Activated CD8-positive, alpha-beta T cell treated with anti-CD3 and anti-CD28 coated beads for 36 hours (primary cell): ENCODE results near the gene IRF2. TPM values are rescaled to one million over a fixed set of nuclear protein-coding genes. Genes with fewer than 3 reads are reported as not detected.
"Not testable (repeated sequence)": the region's sequence is repeated elsewhere in the genome, so short reads cannot be mapped to it uniquely, and the experiment has no call there.

Experiments used
- ATAC-seq: fragments of 200-7000 bp; cut with Tn5 transposase; one replicate; pipeline ENCODE4 v1.10.0; 2021; ENCODE audit warnings: mild to moderate bottlenecking, moderate library complexity
- CTCF ChIA-PET: fragments of 350-600 bp; sonication (Branson Sonifier 250); formaldehyde crosslinking; loops from one replicate; lab custom pipeline; 2021; ENCODE audit warnings: antibody characterized with exemption; lab: Charles Lee
- POLR2A ChIA-PET: fragments of 350-600 bp; sonication (Branson Sonifier 250); formaldehyde crosslinking; loops from one replicate; lab custom pipeline; 2021; ENCODE audit warnings: antibody characterized with exemption; lab: Charles Lee
- DNase-seq: peaks from one replicate; pipeline ENCODE4 v3.0.0-alpha.2; 2020
- H3K27ac Mint-ChIP-seq: one replicate; pipeline ENCODE4 v1.8.0; 2021; ENCODE audit warnings: mild to moderate bottlenecking, mixed read lengths
- H3K27me3 Mint-ChIP-seq: one replicate; pipeline ENCODE4 v1.8.0; 2021; ENCODE audit warnings: mixed read lengths
- H3K36me3 Mint-ChIP-seq: one replicate; pipeline ENCODE4 v1.8.0; 2021; ENCODE audit warnings: low read depth, mixed read lengths
- H3K4me1 Mint-ChIP-seq: one replicate; pipeline ENCODE4 v1.8.0; 2021; ENCODE audit warnings: low read depth, mixed read lengths
- H3K4me3 Mint-ChIP-seq: one replicate; pipeline ENCODE4 v1.8.0; 2021; ENCODE audit warnings: mild to moderate bottlenecking, moderate library complexity, mixed read lengths
- H3K9me3 Mint-ChIP-seq: one replicate; pipeline ENCODE4 v1.8.0; 2021; ENCODE audit warnings: mixed read lengths
- CTCF ChIP-seq: fragments of 200-600 bp; IDR thresholded peaks from one replicate; pipeline ENCODE4 v1.8.0; 2022; ENCODE audit warnings: antibody characterized with exemption, mild to moderate bottlenecking
- intact Hi-C: fragments of 100-400 bp; cut with micrococcal nuclease; formaldehyde crosslinking; loops from one replicate; pipeline ENCODE4 v1.10.0; 2022
- total RNA-seq, 2 experiments: library from RNA; stranded (reverse); gene quantifications; one replicate each; pipeline ENCODE4 v1.2.3, GENCODE V29; 2021

The IRF2 gene
- total RNA-seq, 2 experiments from 2014 or later = 48.1 to 56.4 TPM

- Mint-ChIP-seq H3K36me3 (peaks cover 13% of the 10 kb centered on the region), H3K27ac (no peak overlapping the region), H3K27me3 (no peaks in the 10 kb centered on the region), H3K4me1 (peaks cover 31% of the 10 kb centered on the region), H3K9me3 (no peaks in the 10 kb centered on the region), H3K4me3 (no peak overlapping the region)
- intact Hi-C loops = no loop called here
- DNase-seq (no peak), ATAC-seq (no peak)
- POLR2A ChIA-PET = interaction anchor here (1.2 kb wide), 1 partner anchor 16 kb away, joined by 3 read pairs; no protein-coding TSS in a partner anchor
- CTCF ChIA-PET = interaction anchor here (0.7 kb wide), 1 partner anchor 29 kb away, joined by 3 read pairs; no protein-coding TSS in a partner anchor
- TF ChIP-seq CTCF = no peak
Measured at GRCh38 chr4:184376126-184376838, 98.1 kb downstream of the IRF2 start.

GRCh38 chr4:184375623-184376022 is 98.7 kb downstream of the IRF2 start:
- ChIA-PET POLR2A (interaction anchor here (1.2 kb wide), 1 partner anchor 17 kb away, joined by 3 read pairs; no protein-coding TSS in a partner anchor), CTCF (interaction anchor here (0.7 kb wide), 1 partner anchor 29 kb away, joined by 3 read pairs; no protein-coding TSS in a partner anchor)
- H3K27me3 Mint-ChIP-seq, DNase-seq, intact Hi-C loops, H3K27ac Mint-ChIP-seq, ATAC-seq, H3K4me3 Mint-ChIP-seq, H3K36me3 Mint-ChIP-seq, H3K9me3 Mint-ChIP-seq: not testable (repeated sequence)
- peaks cover 30% of the 10 kb centered on the region for H3K4me1 Mint-ChIP-seq

- Mint-ChIP-seq H3K4me3 (no peak overlapping the region), H3K9me3 (no peaks in the 10 kb centered on the region), H3K4me1 (peaks cover 27% of the 10 kb centered on the region), H3K27ac (no peak overlapping the region), H3K27me3 (no peaks in the 10 kb centered on the region), H3K36me3 (peaks cover 4% of the 10 kb centered on the region)
- no peak for DNase-seq
- no peak for ATAC-seq
- intact Hi-C loops = no loop called here
- CTCF ChIA-PET = no interaction called here
- POLR2A ChIA-PET = no interaction called here
- TF ChIP-seq CTCF = no peak
Measured at GRCh38 chr4:184375027-184375426, 99.3 kb downstream of the IRF2 start.

- no peak overlapping the region for H3K27ac Mint-ChIP-seq
- ATAC-seq = peak; percentile 45
Measured at GRCh38 chr4:184373886-184374405, 100.4 kb downstream of the IRF2 start.

GRCh38 chr4:184371390-184371787 is 103.0 kb downstream of the IRF2 start:
- POLR2A ChIA-PET = no interaction called here
- Mint-ChIP-seq H3K9me3 (no peaks in the 10 kb centered on the region), H3K27ac (no peak overlapping the region), H3K36me3 (no peaks in the 10 kb centered on the region), H3K4me3 (no peak overlapping the region), H3K4me1 (peaks cover 21% of the 10 kb centered on the region), H3K27me3 (no peaks in the 10 kb centered on the region)
- no peak for ATAC-seq
- CTCF ChIA-PET = interaction anchor here (0.7 to 1.7 kb wide), 3 partner anchors 12 to 279 kb away, joined by 3 read pairs; no protein-coding TSS in a partner anchor
- no peak for DNase-seq
- intact Hi-C loops = no loop called here
- TF ChIP-seq CTCF = no peak

More at GRCh38 chr4:184373886-184374405, 100.4 kb downstream of the IRF2 start:
- ChIA-PET POLR2A (no interaction called here), CTCF (interaction anchor here (1.0 kb wide), 1 partner anchor 9 kb away, joined by 3 read pairs; no protein-coding TSS in a partner anchor)
- no peaks in the 10 kb centered on the region for H3K36me3 Mint-ChIP-seq
- TF ChIP-seq CTCF = no peak
- intact Hi-C loops = no loop called here
- H3K4me3 Mint-ChIP-seq = no peak overlapping the region
- DNase-seq = no peak
- peaks cover 26% of the 10 kb centered on the region for H3K4me1 Mint-ChIP-seq
- no peaks in the 10 kb centered on the region for H3K27me3 Mint-ChIP-seq
- no peaks in the 10 kb centered on the region for H3K9me3 Mint-ChIP-seq
